ENCODE data around the gene CEP20.

CEP20 gene

DNA sequence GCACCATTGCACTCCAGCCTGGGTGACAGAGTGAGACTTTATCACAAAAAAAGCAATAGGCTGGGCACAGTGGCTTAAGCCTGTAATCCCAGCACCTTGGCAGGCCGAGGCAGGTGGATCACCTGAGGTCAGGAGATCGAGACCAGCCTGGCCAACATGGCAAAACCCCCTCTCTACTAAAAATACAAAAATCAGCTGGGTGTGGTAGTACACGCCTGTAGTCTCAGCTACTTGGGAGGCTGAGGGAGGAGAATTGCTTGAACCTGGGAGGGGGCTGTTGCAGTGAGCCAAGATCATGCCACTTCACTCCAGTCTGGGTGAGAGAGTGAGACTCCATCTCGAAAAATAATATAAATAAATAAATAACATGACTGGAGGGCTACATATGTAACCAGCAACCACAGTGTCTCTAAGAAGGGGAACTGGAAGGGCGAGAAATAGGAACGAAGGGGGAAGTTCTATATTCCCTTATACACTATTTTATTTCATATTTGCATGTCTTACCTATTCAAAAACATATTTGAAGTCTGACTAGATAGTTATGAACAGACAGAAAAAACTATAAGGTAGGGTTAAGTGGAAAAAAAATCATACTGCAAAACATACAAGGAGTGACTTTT is 57.5 kb downstream of the CEP20 start:
- no peak for DNase-seq

DNA sequence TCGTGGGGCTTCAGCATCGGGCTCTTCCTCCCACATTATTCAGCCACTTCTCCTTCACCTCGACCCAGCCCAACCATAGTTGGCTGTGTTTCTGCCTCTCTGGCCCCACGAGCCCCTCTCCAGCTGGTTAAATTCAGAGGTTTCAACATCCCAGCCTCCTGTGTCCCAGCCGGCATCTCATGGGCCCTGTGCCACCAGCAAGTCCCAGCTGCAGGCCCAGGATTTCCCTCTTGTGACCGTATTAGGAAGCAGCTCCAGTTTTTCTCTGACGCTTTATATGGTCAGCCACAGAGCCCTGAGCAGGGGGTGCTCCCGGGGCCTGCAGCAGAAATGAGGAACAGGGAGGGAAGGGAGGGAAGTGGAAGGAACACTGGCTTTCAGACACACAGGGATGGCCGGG is 58.9 kb downstream of the CEP20 start:
- DNase-seq = no peak

DNA sequence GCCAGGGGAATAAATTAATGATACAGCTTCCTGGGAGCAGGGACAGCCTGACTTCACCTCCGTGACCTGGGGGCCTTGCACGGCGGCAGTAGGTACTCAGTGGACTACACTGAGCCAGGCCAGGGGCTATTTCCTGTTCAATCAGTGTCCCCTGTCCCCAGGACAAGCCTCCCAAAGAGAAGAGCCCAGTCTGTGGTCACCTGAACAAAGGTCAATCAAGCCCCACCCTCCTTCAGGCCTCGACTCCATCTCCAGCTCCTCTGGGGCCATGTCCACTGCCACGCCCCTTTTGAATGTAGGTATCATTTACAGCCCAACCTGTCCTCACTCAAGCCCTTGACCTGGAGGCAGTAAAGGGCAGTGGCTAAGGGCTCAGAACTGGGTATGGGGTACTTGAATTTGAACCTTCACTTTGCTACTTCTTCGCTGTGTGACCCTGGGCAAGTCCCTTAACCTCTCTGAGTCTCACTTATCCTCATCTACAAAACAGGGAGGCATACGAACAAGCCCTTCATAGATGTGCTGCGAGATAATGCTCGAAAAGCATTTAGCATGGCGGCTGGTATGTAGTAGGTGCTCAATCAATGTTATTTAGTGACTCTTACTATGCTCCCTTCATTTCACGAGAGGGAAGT is 60.6 kb downstream of the CEP20 start:
- no peak for DNase-seq

DNA sequence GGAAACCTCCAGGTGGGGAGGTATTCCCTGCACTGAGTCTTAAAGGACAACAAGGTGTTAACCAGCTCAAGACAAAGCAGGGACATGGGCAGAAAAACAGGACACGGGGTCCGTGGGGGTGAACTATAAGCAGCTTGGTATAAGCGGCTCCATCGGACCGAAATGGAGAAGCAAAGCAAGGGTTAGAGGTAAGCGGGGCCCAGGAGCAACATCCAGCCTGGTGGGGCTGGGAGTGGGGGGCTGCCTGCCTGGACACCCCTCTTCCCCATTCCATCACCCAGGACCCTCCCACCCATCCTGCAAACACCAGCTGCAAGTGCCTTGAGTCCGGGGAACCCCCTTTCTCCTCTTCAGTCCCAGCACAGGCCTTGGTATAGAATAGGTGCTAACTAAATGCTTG is 61.1 kb downstream of the CEP20 start:
- no peak for DNase-seq

DNA sequence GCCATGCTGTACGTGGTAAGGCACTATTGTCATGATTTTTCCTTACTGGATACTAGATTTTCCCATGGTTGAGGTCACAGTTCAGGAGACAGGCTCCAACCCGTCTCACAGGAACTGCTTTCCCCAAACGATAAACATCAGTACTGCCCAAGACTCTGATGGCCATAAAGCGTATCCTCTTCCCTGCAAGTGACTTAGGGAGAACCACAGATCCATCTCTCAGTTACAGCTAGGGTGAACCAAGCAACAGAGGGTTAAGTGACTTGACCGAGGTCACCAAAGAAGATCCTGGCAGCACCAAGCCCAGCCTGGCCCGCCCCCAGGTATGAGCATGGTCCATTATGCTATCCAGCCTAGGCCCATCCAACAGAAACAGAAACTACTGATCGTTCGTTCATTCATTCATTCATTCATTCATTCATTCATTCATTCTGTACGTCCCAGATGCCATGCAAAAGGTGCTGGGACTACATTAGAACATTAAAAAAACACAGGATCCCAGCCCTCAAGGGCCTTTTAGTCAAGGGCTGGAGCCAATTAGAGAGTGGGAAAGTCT is 62.6 kb downstream of the CEP20 start:
- no peak for DNase-seq

DNA sequence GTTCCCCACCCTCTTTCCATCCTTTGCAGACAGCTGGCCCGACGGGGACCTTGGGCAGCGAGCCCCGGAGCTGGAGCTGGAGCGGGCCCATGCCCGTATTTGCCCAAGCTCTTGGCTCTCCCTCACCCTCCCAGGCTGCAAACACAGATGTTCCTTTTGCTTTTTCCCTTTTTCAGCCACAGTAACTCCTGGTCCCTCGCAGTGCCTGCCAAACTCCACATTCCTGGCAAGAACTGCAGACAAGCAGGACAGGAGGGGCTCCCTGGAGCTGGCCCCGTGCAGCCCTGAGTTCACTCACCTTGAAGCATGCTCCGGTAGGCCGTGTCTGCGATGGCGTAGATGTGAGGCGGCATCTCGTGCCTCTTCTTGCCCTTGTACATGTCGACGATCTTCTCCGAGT is 65.4 kb downstream of the CEP20 start:
- DNase-seq = no peak

DNA sequence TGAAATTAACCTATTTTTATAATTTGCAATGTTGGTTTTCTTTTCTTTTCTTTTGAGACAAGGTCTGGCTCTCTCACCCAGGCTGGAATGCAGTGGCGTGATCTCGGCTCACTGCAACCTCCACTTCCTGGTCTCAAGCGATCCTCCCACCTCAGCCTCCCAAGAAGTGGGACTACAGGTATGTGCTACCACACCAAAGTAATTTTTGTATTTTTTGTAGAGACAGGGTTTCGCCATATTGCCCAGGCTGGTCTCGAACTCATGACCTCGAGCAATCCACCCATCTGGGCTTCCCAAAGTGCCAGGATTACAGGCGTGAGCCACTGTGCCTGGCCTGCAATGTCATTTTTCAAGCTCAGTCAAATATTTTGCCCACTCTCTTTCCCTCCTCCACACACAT is 67.6 kb downstream of the CEP20 start:
- no peak for DNase-seq

DNA sequence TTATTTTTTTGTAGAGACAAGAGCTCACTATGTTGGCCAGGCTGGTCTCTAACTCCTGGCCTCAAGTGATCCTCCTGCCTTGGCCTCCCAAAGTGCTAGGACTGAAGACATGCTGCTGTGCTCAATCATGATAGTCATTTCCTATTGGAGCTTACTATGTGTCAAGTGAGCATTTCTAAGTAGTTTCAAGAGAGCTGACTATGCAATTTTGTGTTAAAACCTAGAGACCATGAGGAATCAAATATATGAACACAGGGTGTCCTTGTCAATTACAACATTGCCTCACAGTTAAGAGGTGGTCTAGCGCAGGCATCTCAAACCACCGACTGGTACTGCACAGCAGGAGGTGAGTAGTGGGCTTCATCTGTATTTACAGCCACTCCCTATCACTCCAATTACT is 69.4 kb downstream of the CEP20 start:
- no peak for DNase-seq

DNA sequence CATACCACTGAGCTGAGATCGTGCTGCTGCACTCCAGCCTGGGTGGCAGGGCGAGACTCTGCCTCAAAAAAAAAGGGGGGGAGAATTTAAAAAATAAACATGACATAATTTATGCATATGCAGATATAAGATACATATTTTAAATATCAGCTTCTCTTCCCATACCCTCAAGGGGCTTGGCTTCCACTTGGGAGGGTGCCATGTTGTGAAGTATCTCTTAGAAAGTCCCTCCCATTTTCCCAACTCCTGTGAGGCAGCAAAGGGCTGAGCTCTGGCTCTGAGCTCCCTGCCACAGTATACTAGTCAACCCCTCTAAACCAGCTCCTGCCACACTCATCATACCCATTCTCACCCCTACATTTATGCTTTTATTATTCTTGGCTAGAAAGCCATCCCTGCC is 71.0 kb downstream of the CEP20 start:
- DNase-seq = no peak

DNA sequence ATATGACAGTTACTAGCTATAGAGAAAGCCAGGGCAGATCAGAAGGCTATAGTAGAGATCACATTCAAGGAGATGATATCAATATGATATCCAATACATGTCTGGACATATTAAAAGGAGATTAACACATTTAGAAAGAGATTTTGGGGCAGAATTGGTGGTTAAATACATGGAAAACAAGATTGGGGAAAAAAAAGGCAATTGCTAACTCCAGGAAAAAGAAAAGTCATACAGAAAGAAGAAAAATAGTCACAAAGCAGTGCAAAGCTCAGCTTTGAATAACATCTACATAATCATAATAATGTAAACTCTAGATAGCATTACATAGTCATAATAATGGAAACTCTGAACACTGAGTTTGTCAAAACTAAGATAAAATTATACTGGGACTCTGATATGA is 72.2 kb downstream of the CEP20 start:
- no peak for DNase-seq
